HG03565 (cell line): Measurements from ENCODE around the gene ZDHHC22.

ENCODE experiments used
- ATAC-seq: cut with Tn5 transposase; IDR thresholded peaks from one replicate; pipeline ENCODE4 v1.9.1; 2021; ENCODE audit warnings: mild to moderate bottlenecking, moderate library complexity; ENCODE audit not compliant: unreplicated experiment

ZDHHC22 gene

DNA sequence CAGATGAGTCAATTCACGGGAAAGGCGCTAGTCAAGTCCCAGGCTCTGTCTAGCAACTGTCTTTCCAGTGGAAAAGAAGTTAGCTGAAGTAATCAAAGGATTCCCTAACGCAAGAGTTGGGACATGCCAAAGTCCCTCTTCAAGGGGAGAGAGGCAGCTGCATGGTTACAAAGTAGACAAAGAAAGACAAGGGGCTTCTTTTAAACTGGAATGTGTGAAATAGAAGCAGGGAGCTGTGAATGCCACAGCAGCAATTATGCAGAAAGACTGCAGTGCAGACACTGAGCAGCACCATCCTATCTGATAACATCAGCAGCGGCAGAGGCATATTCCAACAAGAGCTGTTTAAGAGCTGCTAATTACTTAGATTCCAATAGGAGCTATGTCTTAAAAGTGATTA, 56.1 kb downstream of the ZDHHC22 start:
- no peak for ATAC-seq

DNA sequence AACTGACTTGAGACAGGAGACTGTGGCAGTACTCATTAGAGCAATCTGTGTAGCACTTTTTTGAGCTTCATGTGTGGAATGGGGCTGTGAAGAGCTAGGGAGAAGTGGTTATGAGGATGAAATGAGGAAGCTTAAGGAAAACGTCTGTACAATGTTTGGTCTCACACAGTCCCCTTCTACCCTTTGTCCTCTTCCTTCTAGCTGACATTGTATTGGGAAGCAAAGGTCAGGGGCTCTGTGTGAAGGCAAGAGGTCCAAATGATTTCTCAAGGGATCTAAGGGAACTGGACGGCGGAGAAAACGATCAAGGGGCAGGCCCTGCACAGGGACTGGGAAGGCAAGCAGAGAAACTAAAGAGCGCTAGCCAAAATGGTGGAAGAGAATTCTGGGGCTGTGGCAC, 56.6 kb downstream of the ZDHHC22 start:
- no peak for ATAC-seq

DNA sequence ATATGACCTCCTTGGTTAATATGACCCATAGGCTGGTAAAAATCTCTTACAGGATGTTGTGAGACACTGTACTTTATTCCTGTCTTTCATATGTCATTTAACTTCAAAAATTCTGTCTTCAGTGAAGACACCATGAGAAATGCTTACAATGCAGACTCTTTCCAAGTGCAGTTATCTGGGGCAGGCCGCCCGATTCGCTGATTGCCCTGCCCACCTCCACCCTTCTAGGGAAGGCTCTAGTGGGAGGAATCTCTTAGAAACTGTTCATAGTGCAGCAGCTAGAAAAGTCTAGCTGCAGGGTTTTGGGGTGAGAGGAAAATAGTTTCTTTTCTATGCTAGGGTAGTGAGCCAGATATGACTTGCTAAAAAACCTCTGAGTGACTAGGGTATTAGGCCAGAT, 58.5 kb downstream of the ZDHHC22 start:
- no peak for ATAC-seq

DNA sequence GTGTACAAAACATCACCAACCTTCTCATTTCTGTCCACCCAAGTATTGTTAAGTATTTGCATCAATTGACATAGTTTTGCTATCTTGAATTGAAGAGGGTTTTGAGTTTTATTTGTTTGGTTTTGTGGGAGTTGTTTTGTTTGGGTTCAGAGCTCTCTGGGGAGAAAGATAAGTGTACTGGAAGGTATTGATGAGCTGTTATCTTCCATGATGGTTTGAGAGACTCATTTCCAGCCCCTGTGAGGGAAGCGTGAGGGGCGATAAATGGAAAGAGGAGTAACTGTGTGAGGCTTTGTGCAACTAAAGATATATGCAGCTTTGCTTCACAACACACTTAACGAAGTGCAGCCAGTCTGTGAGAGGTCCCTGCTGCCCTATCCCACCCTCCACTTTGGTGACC, 59.2 kb downstream of the ZDHHC22 start:
- ATAC-seq = no peak
